PFSK-1 (cell line): ENCODE data around the gene PTGFRN.

Experiments used
- FOXP2 ChIP-seq: optimal IDR thresholded peaks from 2 replicates; pipeline ENCODE3; 2011; ENCODE audit warnings: borderline replicate concordance, control low read depth, inconsistent platforms; ENCODE audit not compliant: insufficient read depth; ENCODE audit errors: extremely low read length, extremely low read depth
- POLR2AphosphoS5 ChIP-seq: IDR thresholded peaks from 2 replicates; pipeline ENCODE4 v1.6.1; 2012; ENCODE audit warnings: low read depth, mild to moderate bottlenecking, control low read depth, low read length, moderate library complexity
- REST ChIP-seq, 2 experiments: IDR thresholded peaks; 2 replicates each; pipeline versions ENCODE4 v1.6.1 to v1.8.0; 2011 to 2012; ENCODE audit warnings: low read depth in 2 of 2, low read length in 2 of 2, control low read depth in 1 of 2, inconsistent platforms in 1 of 2, mild to moderate bottlenecking in 1 of 2, moderate library complexity in 1 of 2; ENCODE audit not compliant: insufficient read depth in 1 of 2
- SIN3A ChIP-seq: IDR thresholded peaks from 2 replicates; pipeline ENCODE4 v1.6.1; 2012; ENCODE audit warnings: mild to moderate bottlenecking, low read length, moderate library complexity, borderline replicate concordance; ENCODE audit not compliant: insufficient read depth
- TAF1 ChIP-seq: IDR thresholded peaks from 2 replicates; pipeline ENCODE4 v1.6.1; 2012; ENCODE audit warnings: low read length, control low read depth, borderline replicate concordance; ENCODE audit not compliant: insufficient read depth

The PTGFRN gene

GRCh38 chr1:116900471-116901365 lies 9.0 kb upstream of the PTGFRN start:
- TF ChIP-seq TAF1 (no peak), FOXP2 (no peak), SIN3A (no peak), POLR2AphosphoS5 (no peak), REST (IDR thresholded peaks at IDR 0.05; ENCODE audit: insufficient read depth in 1 of 2, low read depth in 2 of 2, low read length in 2 of 2) (no peak)

- TF ChIP-seq SIN3A, result no peak
- no peak for TF ChIP-seq POLR2AphosphoS5
- no peak for TF ChIP-seq FOXP2
- no peak for TF ChIP-seq REST (IDR thresholded peaks at IDR 0.05; ENCODE audit: insufficient read depth in 1 of 2, low read depth in 2 of 2, low read length in 2 of 2)
- TF ChIP-seq TAF1, result no peak
These were observed 7.7 kb upstream of the PTGFRN start for GRCh38 chr1:116902027-116902426.

GRCh38 chr1:116902723-116903383 lies 6.9 kb upstream of the PTGFRN start:
- no peak for TF ChIP-seq FOXP2
- no peak for TF ChIP-seq TAF1
- TF ChIP-seq POLR2AphosphoS5, result no peak
- no peak for TF ChIP-seq REST (IDR thresholded peaks at IDR 0.05; ENCODE audit: insufficient read depth in 1 of 2, low read depth in 2 of 2, low read length in 2 of 2)
- TF ChIP-seq SIN3A, result no peak

- no peak for TF ChIP-seq POLR2AphosphoS5
- TF ChIP-seq SIN3A, result no peak
- TF ChIP-seq REST (IDR thresholded peaks at IDR 0.05; ENCODE audit: insufficient read depth in 1 of 2, low read depth in 2 of 2, low read length in 2 of 2), result no peak
- TF ChIP-seq TAF1, result no peak
- TF ChIP-seq FOXP2, result no peak
These were observed 4.9 kb upstream of the PTGFRN start for GRCh38 chr1:116904791-116905320.
